Stimulated activated CD8-positive, alpha-beta memory T cell treated with anti-CD3 and anti-CD28 coated beads, Interleukin-15, amount 100 ng/mL, for 4 hours (primary cell): ENCODE measurements around the gene DLX3.
A peak's percentile ranks its signal among the peaks of the same experiment; 100 is the strongest.

ENCODE experiments used
- DNase-seq, 2 donors: peaks; one replicate each; pipeline ENCODE4 v3.0.0-alpha.2; 2020; ENCODE audit warnings: low read depth in 2 of 2

The DLX3 gene

GRCh38 chr17:49957350-49957749, 37.7 kb downstream of the DLX3 start:
- no peak for DNase-seq

- DNase-seq = no peak
Observed at GRCh38 chr17:49956780-49957179, 38.2 kb downstream of the DLX3 start.

DNA sequence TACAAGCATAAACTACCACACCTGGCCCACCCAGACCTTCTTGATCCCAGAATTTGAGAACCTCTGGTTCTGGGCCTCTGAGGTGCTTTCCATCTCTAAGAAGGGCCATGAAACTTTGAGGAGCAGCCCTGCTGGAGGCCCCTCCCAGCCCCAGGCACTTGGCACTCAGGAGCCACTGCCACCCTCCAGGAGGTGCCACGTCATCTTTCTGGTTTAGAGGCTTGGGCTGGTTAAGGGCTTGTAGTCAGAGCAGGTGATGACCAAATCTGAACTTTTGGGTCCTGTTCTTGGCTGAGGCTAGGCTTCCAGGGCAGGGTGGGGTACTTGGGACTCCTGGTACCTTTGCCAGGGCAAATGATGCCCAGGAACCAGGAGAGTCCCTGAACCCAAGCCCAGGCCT, 39.9 kb downstream of the DLX3 start:
- no peak for DNase-seq

- DNase-seq = no peak
Observed at GRCh38 chr17:49952912-49953497, 42.0 kb downstream of the DLX3 start.

DNA sequence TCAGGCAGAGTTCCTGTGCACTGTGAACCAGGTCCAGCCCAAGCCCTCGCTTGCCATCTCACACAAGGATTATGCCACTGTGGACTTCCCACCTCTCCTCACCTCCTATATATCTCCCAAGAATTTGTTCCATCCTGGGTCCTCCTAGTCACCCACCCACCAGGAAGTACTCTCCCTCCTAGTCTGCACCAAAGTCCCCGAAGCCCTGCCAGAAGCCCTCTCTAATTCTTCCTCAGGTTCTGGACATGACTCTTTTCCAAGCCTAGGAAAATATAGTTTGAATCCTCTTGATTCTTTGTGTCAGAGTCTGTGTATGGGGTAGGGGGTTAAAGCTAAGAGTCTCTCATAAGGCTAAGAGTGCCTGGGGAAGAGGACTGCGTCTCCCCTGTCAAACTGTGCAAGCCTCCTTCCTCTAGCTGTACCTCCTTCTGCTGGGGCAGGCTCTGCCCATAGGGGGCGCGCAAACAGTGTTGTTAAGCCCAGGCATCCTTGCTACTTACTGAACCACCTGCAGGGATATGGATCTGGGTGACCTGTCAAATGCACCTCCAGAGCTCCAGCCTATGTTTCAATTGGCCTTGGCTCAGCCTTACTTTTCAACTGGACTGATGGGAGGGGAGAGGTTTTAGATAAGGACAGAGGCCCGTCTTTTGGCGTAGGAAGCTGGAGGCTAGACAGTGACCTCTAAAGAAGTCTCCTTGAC, 42.7 kb downstream of the DLX3 start:
- DNase-seq = peak; percentile 47 to 60

DNA sequence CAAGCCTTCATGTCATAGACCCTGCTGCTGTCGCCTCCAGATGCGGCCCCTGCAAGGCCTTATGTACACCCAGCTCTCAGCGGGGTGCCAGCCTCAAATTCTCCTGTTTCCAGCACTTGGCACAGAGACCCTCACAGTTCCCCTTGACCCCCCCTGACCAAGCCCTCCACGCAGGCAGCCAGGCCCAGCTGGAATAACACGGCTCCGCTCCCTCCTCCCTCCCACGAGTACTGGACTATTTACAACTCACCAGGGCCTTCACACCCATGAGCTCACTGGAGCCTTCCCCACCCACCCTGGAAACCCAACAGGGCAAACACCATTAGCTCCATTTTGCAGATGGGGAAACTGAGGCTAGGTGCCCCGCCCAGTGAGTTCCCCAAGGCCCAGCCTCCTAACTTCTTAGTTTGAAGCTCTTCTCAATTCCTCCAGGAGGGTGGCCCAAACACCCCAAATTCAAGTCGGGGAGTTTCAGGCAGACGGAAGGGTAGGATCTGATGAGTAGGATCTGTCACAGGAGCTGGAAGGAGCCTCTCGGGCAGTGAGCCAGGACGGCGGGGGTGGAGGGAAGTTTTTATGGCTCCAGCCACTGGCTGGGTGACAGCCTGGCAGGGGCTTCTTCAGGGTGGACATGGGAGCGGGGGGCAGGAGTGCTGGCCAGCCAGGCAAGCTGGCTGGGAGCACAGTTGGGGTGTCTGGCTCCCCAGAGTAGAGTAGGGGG, 43.5 kb downstream of the DLX3 start:
- DNase-seq = no peak

- DNase-seq = no peak
Observed at GRCh38 chr17:49949634-49950033, 45.4 kb downstream of the DLX3 start.

DNA sequence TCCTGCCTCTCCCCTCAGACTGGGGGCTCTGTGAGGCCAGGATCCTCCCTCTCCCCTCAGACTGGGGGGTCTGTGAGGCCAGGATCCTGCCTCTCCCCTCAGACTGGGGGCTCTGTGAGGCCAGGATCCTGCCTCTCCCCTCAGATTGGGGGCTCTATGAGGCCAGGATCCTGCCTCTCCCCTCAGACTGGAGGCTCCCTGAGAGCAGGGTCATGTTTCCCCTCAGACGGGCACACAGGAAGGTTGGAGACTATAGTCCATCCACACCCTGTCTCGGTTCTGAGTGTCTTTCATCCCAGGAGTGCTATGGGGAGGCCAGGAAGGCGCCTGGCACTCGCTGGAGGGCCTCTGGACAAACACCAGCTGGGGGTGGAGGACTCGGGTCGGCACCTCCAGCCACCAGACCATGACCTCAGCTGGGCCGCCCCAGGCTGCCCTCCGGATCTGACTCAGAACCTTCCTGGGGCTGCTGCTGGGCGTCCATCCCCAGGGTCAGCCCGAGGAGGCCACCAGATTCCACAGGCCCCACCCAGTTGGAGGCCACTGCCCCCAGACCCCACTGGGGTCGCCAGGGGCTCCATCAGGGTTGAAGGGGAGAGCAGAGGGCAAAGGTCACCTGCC, 48.0 kb downstream of the DLX3 start:
- DNase-seq = no peak

GRCh38 chr17:49946208-49946607, 48.8 kb downstream of the DLX3 start:
- no peak for DNase-seq

GRCh38 chr17:49944273-49944870, 50.7 kb downstream of the DLX3 start:
- DNase-seq = no peak

DNA sequence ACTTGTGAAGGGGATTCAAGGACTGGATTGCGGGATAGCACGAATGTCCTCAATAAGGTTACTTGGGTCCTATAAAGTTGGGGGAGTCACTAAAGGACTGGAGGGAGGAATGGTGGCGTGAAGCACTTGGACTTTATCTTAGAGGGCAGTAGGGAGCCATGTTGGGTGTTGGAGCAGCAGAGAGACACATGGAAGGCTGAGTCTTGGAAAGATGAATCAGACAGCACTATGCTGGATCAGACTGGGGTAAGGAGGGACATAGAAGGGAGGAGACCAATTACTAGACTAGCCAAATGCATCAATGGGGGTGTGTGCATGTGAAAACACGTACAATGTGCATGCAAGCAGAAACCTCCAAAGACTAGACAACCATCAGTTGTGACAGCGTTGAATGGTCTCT, 52.1 kb downstream of the DLX3 start:
- DNase-seq = no peak

DNA sequence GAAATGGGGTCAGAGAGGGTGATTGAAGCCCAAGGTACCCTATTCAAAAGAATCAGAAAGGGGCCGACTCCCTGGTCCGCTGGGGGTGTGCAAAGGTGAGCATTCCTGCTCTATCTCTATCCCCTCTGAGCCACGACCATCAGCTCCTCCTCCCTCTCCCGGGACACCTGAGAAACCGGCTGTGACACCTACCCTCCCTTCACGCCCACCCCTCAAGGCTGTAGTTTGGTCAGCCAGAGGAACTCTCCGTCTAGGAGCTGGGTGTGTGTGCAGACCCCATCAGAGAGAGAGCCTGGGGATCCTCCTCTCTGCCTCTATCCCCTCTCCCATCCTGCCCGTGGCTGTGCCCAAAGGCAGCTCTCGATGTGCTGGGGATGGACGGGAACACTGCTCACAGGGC, 53.6 kb downstream of the DLX3 start:
- no peak for DNase-seq
